Erythroblast (primary cell): ENCODE measurements around the gene IL1RAPL1.

ENCODE experiments used
- GATA1 ChIP-seq: IDR thresholded peaks from 2 replicates; pipeline ENCODE4 v1.6.1; 2011; ENCODE audit warnings: low read depth, mild to moderate bottlenecking, control low read depth, low read length, moderate library complexity
- POLR2A ChIP-seq: IDR thresholded peaks from 2 replicates; pipeline ENCODE4 v1.6.1; 2011; ENCODE audit warnings: mild to moderate bottlenecking, low read length

- no peak for TF ChIP-seq POLR2A
- TF ChIP-seq GATA1: no peak
These were observed 960 bp upstream of the IL1RAPL1 start for GRCh38 chrX:28586286-28586685.
